ENCODE data around the gene CRKL. TPM values are rescaled to one million over a fixed set of nuclear protein-coding genes. Genes with fewer than 3 reads are reported as not detected.
A peak's percentile ranks its signal among the peaks of the same experiment; 100 is the strongest.
"Not testable (repeated sequence)": the region's sequence is repeated elsewhere in the genome, so short reads cannot be mapped to it uniquely, and the experiment has no call there.

The CRKL gene
- total and polyA plus RNA-seq, 8 donors = 9.1 to 29.4 (median 18.3) TPM

- intact Hi-C loops (cut with DNase I) = no loop called here
- no peak for TF ChIP-seq CTCF (IDR thresholded peaks at IDR 0.05)
- DNase-seq = no peak
- ATAC-seq = no peak
- no peak overlapping the region for H3K27ac ChIP-seq
- H3K9me3 ChIP-seq = no peaks in the 10 kb centered on the region
- FAIRE-seq = no peak
- no peaks in the 10 kb centered on the region for H3K27me3 ChIP-seq
- H3K36me3 ChIP-seq = peaks cover 0 to 2% (median 0%) of the 10 kb centered on the region in 3 donors
- no peak overlapping the region for H3K4me3 ChIP-seq
- H3K4me1 ChIP-seq = peaks cover 25 to 37% (median 25%) of the 10 kb centered on the region in 3 donors
- WGBS, 2 donors = 60 to 69% methylated on average over 3 of the region's 3 CpGs
These were observed 23.0 kb downstream of the CRKL start for GRCh38 chr22:20940186-20940651.

GRCh38 chr22:20940904-20941385 is 23.7 kb downstream of the CRKL start:
- 51 to 56% methylated on average over 4 of the region's 4 CpGs for WGBS, 2 donors
- no peaks in the 10 kb centered on the region for H3K9me3 ChIP-seq
- FAIRE-seq = no peak
- H3K27ac ChIP-seq = no peak overlapping the region
- DNase-seq = peak in 1 of 6 donors; percentile 33
- H3K36me3 ChIP-seq = no peaks in the 10 kb centered on the region
- no peak for TF ChIP-seq CTCF (IDR thresholded peaks at IDR 0.05)
- H3K27me3 ChIP-seq = no peaks in the 10 kb centered on the region
- ATAC-seq = no peak
- no peak overlapping the region for H3K4me3 ChIP-seq
- intact Hi-C loops (cut with DNase I) = no loop called here
- H3K4me1 ChIP-seq = peaks cover 25 to 40% (median 25%) of the 10 kb centered on the region in 3 donors

GRCh38 chr22:20942203-20942902 is 25.1 kb downstream of the CRKL start:
- H3K27me3 ChIP-seq; intact Hi-C loops (cut with DNase I); H3K27ac ChIP-seq; H3K36me3 ChIP-seq; ATAC-seq; FAIRE-seq; H3K4me3 ChIP-seq; H3K9me3 ChIP-seq: not testable (repeated sequence)
- peak in 1 of 6 donors; percentile 8 for DNase-seq
- WGBS, 2 donors = 84 to 86% methylated on average over 7 of the region's 7 CpGs
- H3K4me1 ChIP-seq = peaks cover 14 to 30% (median 15%) of the 10 kb centered on the region in 3 donors

GRCh38 chr22:20943104-20943933 is 26.1 kb downstream of the CRKL start:
- peaks cover 5 to 20% (median 5%) of the 10 kb centered on the region in 3 donors for H3K4me1 ChIP-seq
- no peak for FAIRE-seq
- H3K36me3 ChIP-seq = no peaks in the 10 kb centered on the region
- no peaks in the 10 kb centered on the region for H3K27me3 ChIP-seq
- H3K4me3 ChIP-seq = no peak overlapping the region
- WGBS, 2 donors = 94 to 95% methylated on average over 8 of the region's 8 CpGs
- H3K9me3 ChIP-seq = no peaks in the 10 kb centered on the region
- TF ChIP-seq CTCF (IDR thresholded peaks at IDR 0.05) = no peak
- ATAC-seq = no peak
- DNase-seq = peak in 1 of 6 donors; percentile 16
- intact Hi-C loops (cut with DNase I) = no loop called here
- H3K27ac ChIP-seq = no peak overlapping the region

- Histone ChIP-seq H3K4me1 (peaks cover 0 to 15% (median 0%) of the 10 kb centered on the region in 3 donors), H3K27me3 (no peaks in the 10 kb centered on the region), H3K4me3 (no peak overlapping the region), H3K27ac (no peak overlapping the region), H3K36me3 (no peaks in the 10 kb centered on the region), H3K9me3 (no peaks in the 10 kb centered on the region)
- 11 to 25% methylated on average over 1 of the region's 1 CpG for WGBS, 2 donors
- no peak for FAIRE-seq
- no peak for ATAC-seq
- TF ChIP-seq CTCF (IDR thresholded peaks at IDR 0.05) = no peak
- DNase-seq = peak in 1 of 6 donors; percentile 2
- intact Hi-C loops (cut with DNase I) = no loop called here
These were observed 26.8 kb downstream of the CRKL start for GRCh38 chr22:20944042-20944441.
